ENCODE data around the gene SLC24A3.

SLC24A3 gene

DNA sequence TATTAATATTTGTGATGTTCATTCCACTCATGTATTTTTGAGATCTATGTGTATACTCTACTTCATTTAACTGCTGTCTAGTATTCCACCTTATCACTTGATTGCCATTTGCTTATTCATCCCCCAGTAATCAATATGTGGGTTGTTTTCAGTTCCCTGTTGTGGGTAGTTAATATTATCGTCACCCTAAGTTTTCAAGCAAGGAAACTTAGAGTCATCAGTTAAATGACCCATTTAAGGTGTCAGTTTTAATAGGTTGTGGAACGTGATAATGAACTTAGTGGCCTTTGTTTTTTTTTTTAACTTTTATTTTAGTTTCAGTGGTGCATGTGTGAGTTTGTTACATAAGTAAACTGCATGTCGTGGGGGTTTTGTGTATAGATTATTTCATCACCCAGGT is 90.3 kb downstream of the SLC24A3 start:
- ATAC-seq: no peak
- no peak for TF ChIP-seq ZNF565 (CRISPR knock-in tag; conservative IDR thresholded peaks at IDR 0.05; ENCODE audit: low read depth)
- TF ChIP-seq ZNF8 (CRISPR knock-in tag; IDR thresholded peaks at IDR 0.05): no peak
- no peak for TF ChIP-seq SNAI2 (CRISPR knock-in tag; IDR thresholded peaks at IDR 0.05)
- TF ChIP-seq GLIS3 (CRISPR knock-in tag; IDR thresholded peaks at IDR 0.05): no peak
- TF ChIP-seq ESRRG (CRISPR knock-in tag; IDR thresholded peaks at IDR 0.05): no peak
- TF ChIP-seq, protein P1, sequence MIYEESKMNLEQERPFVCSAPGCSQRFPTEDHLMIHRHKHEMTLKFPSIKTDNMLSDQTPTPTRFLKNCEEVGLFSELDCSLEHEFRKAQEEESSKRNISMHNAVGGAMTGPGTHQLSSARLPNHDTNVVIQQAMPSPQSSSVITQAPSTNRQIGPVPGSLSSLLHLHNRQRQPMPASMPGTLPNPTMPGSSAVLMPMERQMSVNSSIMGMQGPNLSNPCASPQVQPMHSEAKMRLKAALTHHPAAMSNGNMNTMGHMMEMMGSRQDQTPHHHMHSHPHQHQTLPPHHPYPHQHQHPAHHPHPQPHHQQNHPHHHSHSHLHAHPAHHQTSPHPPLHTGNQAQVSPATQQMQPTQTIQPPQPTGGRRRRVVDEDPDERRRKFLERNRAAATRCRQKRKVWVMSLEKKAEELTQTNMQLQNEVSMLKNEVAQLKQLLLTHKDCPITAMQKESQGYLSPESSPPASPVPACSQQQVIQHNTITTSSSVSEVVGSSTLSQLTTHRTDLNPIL (CRISPR knock-in tag; IDR thresholded peaks at IDR 0.05; ENCODE audit: low read depth): no peak
- no peak for TF ChIP-seq TOX (CRISPR knock-in tag; IDR thresholded peaks at IDR 0.05; ENCODE audit: borderline replicate concordance)
- TF ChIP-seq, protein P2, sequence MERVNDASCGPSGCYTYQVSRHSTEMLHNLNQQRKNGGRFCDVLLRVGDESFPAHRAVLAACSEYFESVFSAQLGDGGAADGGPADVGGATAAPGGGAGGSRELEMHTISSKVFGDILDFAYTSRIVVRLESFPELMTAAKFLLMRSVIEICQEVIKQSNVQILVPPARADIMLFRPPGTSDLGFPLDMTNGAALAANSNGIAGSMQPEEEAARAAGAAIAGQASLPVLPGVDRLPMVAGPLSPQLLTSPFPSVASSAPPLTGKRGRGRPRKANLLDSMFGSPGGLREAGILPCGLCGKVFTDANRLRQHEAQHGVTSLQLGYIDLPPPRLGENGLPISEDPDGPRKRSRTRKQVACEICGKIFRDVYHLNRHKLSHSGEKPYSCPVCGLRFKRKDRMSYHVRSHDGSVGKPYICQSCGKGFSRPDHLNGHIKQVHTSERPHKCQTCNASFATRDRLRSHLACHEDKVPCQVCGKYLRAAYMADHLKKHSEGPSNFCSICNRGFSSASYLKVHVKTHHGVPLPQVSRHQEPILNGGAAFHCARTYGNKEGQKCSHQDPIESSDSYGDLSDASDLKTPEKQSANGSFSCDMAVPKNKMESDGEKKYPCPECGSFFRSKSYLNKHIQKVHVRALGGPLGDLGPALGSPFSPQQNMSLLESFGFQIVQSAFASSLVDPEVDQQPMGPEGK (CRISPR knock-in tag; IDR thresholded peaks at IDR 0.05; ENCODE audit: borderline replicate concordance): no peak
- no peak for TF ChIP-seq ARNTL (CRISPR knock-in tag; IDR thresholded peaks at IDR 0.05; ENCODE audit: borderline replicate concordance, low read depth)
- no peak for TF ChIP-seq CSDC2 (CRISPR knock-in tag; IDR thresholded peaks at IDR 0.05)
- no peak for TF ChIP-seq ZFP3 (CRISPR knock-in tag; IDR thresholded peaks at IDR 0.05)
- no peak for TF ChIP-seq ZFP30 (CRISPR knock-in tag; IDR thresholded peaks at IDR 0.05)
- TF ChIP-seq, protein P3, sequence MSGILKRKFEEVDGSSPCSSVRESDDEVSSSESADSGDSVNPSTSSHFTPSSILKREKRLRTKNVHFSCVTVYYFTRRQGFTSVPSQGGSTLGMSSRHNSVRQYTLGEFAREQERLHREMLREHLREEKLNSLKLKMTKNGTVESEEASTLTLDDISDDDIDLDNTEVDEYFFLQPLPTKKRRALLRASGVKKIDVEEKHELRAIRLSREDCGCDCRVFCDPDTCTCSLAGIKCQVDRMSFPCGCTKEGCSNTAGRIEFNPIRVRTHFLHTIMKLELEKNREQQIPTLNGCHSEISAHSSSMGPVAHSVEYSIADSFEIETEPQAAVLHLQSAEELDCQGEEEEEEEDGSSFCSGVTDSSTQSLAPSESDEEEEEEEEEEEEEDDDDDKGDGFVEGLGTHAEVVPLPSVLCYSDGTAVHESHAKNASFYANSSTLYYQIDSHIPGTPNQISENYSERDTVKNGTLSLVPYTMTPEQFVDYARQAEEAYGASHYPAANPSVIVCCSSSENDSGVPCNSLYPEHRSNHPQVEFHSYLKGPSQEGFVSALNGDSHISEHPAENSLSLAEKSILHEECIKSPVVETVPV (CRISPR knock-in tag; IDR thresholded peaks at IDR 0.05): no peak
- TF ChIP-seq PPARA (CRISPR knock-in tag; IDR thresholded peaks at IDR 0.05; ENCODE audit: borderline replicate concordance): no peak
- TF ChIP-seq OSR1 (CRISPR knock-in tag; IDR thresholded peaks at IDR 0.05): no peak
- TF ChIP-seq, protein P4, sequence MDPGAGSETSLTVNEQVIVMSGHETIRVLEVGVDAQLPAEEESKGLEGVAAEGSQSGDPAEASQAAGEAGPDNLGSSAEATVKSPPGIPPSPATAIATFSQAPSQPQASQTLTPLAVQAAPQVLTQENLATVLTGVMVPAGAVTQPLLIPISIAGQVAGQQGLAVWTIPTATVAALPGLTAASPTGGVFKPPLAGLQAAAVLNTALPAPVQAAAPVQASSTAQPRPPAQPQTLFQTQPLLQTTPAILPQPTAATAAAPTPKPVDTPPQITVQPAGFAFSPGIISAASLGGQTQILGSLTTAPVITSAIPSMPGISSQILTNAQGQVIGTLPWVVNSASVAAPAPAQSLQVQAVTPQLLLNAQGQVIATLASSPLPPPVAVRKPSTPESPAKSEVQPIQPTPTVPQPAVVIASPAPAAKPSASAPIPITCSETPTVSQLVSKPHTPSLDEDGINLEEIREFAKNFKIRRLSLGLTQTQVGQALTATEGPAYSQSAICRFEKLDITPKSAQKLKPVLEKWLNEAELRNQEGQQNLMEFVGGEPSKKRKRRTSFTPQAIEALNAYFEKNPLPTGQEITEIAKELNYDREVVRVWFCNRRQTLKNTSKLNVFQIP (CRISPR knock-in tag; IDR thresholded peaks at IDR 0.05; ENCODE audit: borderline replicate concordance, low read depth): no peak
- no peak for TF ChIP-seq ZNF70 (CRISPR knock-in tag; IDR thresholded peaks at IDR 0.05)
- no peak for TF ChIP-seq ZC3H10 (CRISPR knock-in tag; IDR thresholded peaks at IDR 0.05)

DNA sequence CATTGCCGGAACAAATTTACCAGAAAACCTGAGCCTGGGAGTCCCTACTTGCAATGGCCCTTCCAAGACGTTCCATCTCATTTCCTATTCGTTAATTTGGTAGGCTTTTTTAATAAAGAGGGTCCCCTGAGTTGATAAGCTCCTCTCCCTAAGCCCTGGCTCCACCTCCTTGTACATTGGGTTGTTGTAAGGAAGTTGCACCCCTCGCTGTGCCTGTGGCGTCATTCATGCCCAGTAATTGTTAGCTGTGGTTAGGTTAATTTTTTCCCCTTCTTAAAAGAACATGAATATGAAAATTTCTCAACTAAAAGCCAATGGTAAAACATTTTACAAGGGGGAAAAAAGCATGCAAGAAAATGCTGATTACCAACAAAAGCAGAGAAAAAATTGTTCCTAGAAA is 91.9 kb downstream of the SLC24A3 start:
- TF ChIP-seq, protein P3 (CRISPR knock-in tag; IDR thresholded peaks at IDR 0.05): no peak
- TF ChIP-seq CSDC2 (CRISPR knock-in tag; IDR thresholded peaks at IDR 0.05): no peak
- no peak for TF ChIP-seq ZFP30 (CRISPR knock-in tag; IDR thresholded peaks at IDR 0.05)
- TF ChIP-seq, protein P4 (CRISPR knock-in tag; IDR thresholded peaks at IDR 0.05; ENCODE audit: borderline replicate concordance, low read depth): no peak
- no peak for TF ChIP-seq OSR1 (CRISPR knock-in tag; IDR thresholded peaks at IDR 0.05)
- TF ChIP-seq, protein P5, sequence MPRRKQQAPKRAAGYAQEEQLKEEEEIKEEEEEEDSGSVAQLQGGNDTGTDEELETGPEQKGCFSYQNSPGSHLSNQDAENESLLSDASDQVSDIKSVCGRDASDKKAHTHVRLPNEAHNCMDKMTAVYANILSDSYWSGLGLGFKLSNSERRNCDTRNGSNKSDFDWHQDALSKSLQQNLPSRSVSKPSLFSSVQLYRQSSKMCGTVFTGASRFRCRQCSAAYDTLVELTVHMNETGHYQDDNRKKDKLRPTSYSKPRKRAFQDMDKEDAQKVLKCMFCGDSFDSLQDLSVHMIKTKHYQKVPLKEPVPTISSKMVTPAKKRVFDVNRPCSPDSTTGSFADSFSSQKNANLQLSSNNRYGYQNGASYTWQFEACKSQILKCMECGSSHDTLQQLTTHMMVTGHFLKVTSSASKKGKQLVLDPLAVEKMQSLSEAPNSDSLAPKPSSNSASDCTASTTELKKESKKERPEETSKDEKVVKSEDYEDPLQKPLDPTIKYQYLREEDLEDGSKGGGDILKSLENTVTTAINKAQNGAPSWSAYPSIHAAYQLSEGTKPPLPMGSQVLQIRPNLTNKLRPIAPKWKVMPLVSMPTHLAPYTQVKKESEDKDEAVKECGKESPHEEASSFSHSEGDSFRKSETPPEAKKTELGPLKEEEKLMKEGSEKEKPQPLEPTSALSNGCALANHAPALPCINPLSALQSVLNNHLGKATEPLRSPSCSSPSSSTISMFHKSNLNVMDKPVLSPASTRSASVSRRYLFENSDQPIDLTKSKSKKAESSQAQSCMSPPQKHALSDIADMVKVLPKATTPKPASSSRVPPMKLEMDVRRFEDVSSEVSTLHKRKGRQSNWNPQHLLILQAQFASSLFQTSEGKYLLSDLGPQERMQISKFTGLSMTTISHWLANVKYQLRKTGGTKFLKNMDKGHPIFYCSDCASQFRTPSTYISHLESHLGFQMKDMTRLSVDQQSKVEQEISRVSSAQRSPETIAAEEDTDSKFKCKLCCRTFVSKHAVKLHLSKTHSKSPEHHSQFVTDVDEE (CRISPR knock-in tag; IDR thresholded peaks at IDR 0.05): no peak
- TF ChIP-seq, protein P2 (CRISPR knock-in tag; IDR thresholded peaks at IDR 0.05; ENCODE audit: borderline replicate concordance): no peak
- TF ChIP-seq ZNF565 (CRISPR knock-in tag; conservative IDR thresholded peaks at IDR 0.05; ENCODE audit: low read depth): no peak
- no peak for TF ChIP-seq ZNF70 (CRISPR knock-in tag; IDR thresholded peaks at IDR 0.05)
- no peak for TF ChIP-seq RARB (CRISPR knock-in tag; IDR thresholded peaks at IDR 0.05)
- ATAC-seq: no peak
